ENCODE measurements around the gene MPPED1.

MPPED1 gene

DNA sequence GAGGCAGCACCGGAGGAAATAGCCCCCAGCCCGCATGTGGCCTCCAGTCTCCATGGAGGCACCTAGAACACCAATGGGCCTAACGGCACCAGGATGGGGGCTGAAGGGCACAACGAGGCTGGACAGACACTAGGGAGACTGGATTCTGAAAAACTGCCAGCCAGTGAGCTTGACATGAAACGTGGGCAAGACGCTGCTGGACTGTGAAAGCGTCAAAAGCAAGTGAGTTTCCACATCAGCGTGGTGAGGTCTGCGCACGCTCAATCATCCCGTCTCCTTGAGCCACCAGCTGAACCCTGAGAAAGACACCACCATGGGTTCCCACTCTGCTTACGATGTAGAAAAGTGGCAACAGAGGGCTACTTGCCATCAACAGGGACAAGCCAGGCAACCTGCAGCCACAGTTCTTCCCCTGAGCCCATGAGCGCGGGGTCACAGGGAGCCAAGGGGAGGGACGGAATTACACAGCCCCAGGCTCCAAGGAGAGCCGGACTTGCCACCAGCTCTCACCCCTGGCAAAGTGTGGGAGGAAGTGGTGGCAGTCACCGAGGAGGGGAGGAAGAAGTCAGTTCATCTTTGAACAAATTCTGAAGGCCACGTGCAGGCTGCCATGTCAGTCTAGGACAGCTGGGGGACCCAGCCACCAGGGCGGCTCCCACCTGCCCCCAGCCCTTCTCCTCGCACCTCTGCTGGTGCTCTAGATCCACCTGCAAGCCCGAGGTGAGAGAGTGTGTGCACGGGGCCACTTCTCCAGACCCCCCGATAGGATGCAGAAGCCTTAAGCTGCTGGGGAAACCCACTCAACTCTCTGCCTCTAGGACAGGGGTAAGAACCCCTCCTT is 131.1 kb downstream of the MPPED1 start:
- no peaks in the 10 kb centered on the region for H3K9me2 ChIP-seq (replicated peaks; ENCODE audit: insufficient read depth, low read length)
- no peak overlapping the region for H2AFZ ChIP-seq (ENCODE audit: low read depth, low read length, severe bottlenecking)
- H3K27ac ChIP-seq (ENCODE audit: low read depth, low read length), result no peak overlapping the region
- no peak overlapping the region for H3K4me3 ChIP-seq (ENCODE audit: insufficient read depth, low read length, poor library complexity, severe bottlenecking)
- H4K20me1 ChIP-seq (ENCODE audit: low read depth, low read length), result no peaks in the 10 kb centered on the region
- no peak for TF ChIP-seq EZH2phosphoT487 (conservative IDR thresholded peaks at IDR 0.05; ENCODE audit: low read length)
- TF ChIP-seq, protein P1, sequence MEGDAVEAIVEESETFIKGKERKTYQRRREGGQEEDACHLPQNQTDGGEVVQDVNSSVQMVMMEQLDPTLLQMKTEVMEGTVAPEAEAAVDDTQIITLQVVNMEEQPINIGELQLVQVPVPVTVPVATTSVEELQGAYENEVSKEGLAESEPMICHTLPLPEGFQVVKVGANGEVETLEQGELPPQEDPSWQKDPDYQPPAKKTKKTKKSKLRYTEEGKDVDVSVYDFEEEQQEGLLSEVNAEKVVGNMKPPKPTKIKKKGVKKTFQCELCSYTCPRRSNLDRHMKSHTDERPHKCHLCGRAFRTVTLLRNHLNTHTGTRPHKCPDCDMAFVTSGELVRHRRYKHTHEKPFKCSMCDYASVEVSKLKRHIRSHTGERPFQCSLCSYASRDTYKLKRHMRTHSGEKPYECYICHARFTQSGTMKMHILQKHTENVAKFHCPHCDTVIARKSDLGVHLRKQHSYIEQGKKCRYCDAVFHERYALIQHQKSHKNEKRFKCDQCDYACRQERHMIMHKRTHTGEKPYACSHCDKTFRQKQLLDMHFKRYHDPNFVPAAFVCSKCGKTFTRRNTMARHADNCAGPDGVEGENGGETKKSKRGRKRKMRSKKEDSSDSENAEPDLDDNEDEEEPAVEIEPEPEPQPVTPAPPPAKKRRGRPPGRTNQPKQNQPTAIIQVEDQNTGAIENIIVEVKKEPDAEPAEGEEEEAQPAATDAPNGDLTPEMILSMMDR (IDR thresholded peaks at IDR 0.05; ENCODE audit: insufficient read depth, low read length, poor library complexity, severe bottlenecking), result no peak
- no peaks in the 10 kb centered on the region for H3K79me2 ChIP-seq (ENCODE audit: insufficient read depth, low read length)
- H3F3A ChIP-seq (ENCODE audit: insufficient read depth), result no peaks in the 10 kb centered on the region
- no peaks in the 10 kb centered on the region for H3K36me3 ChIP-seq (ENCODE audit: low read length)
- no peak overlapping the region for H3K4me2 ChIP-seq (ENCODE audit: low read depth, low read length, poor library complexity, severe bottlenecking)
- no peaks in the 10 kb centered on the region for H3K27me3 ChIP-seq (ENCODE audit: low read length)
- H3K9me3 ChIP-seq (ENCODE audit: insufficient read depth, low read length), result no peaks in the 10 kb centered on the region
- H3K9ac ChIP-seq (ENCODE audit: low read length), result no peak overlapping the region

GRCh38 chr22:43543522-43544288 is 131.9 kb downstream of the MPPED1 start:
- Histone ChIP-seq H3K4me2 (ENCODE audit: low read depth, low read length, poor library complexity, severe bottlenecking) (no peak overlapping the region), H4K20me1 (ENCODE audit: low read depth, low read length) (no peaks in the 10 kb centered on the region), H3K9me2 (replicated peaks; ENCODE audit: insufficient read depth, low read length) (no peaks in the 10 kb centered on the region), H3K9me3 (ENCODE audit: insufficient read depth, low read length) (no peaks in the 10 kb centered on the region), H2AFZ (ENCODE audit: low read depth, low read length, severe bottlenecking) (no peak overlapping the region), H3K36me3 (ENCODE audit: low read length) (no peaks in the 10 kb centered on the region), H3K27me3 (ENCODE audit: low read length) (no peaks in the 10 kb centered on the region), H3K4me3 (ENCODE audit: insufficient read depth, low read length, poor library complexity, severe bottlenecking) (no peak overlapping the region), H3K9ac (ENCODE audit: low read length) (no peak overlapping the region), H3K27ac (ENCODE audit: low read depth, low read length) (no peak overlapping the region), H3F3A (ENCODE audit: insufficient read depth) (no peaks in the 10 kb centered on the region), H3K79me2 (ENCODE audit: insufficient read depth, low read length) (no peaks in the 10 kb centered on the region)
- no peak for TF ChIP-seq EZH2phosphoT487 (conservative IDR thresholded peaks at IDR 0.05; ENCODE audit: low read length)
- TF ChIP-seq, protein P1 (IDR thresholded peaks at IDR 0.05; ENCODE audit: insufficient read depth, low read length, poor library complexity, severe bottlenecking), result no peak

DNA sequence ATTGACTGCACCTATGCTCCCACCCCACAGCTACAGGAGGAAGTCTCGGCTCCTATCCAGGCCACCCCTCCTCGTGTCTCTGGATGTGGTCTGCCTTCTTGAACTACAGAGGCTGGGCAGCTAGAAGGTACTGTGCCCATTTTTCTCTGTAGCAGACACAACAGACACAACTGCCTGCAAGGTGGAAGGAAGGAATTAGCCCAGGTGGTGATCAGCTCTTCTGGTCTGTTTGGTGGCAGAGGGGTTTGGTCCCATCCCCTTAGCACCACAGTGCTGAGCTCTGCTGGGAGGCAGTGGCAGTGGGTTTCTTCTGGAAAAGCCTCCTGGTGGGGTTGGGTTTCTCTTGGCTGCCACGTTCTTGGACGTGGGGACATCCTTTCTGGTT is 132.5 kb downstream of the MPPED1 start:
- Histone ChIP-seq H4K20me1 (ENCODE audit: low read depth, low read length) (no peaks in the 10 kb centered on the region), H3K36me3 (ENCODE audit: low read length) (no peaks in the 10 kb centered on the region), H3K9ac (ENCODE audit: low read length) (no peak overlapping the region), H3F3A (ENCODE audit: insufficient read depth) (no peaks in the 10 kb centered on the region), H2AFZ (ENCODE audit: low read depth, low read length, severe bottlenecking) (no peak overlapping the region), H3K9me2 (replicated peaks; ENCODE audit: insufficient read depth, low read length) (no peaks in the 10 kb centered on the region), H3K4me2 (ENCODE audit: low read depth, low read length, poor library complexity, severe bottlenecking) (no peak overlapping the region), H3K27me3 (ENCODE audit: low read length) (no peaks in the 10 kb centered on the region), H3K9me3 (ENCODE audit: insufficient read depth, low read length) (no peaks in the 10 kb centered on the region), H3K79me2 (ENCODE audit: insufficient read depth, low read length) (no peaks in the 10 kb centered on the region), H3K27ac (ENCODE audit: low read depth, low read length) (no peak overlapping the region), H3K4me3 (ENCODE audit: insufficient read depth, low read length, poor library complexity, severe bottlenecking) (no peak overlapping the region)
- TF ChIP-seq, protein P1 (IDR thresholded peaks at IDR 0.05; ENCODE audit: insufficient read depth, low read length, poor library complexity, severe bottlenecking), result no peak
- TF ChIP-seq EZH2phosphoT487 (conservative IDR thresholded peaks at IDR 0.05; ENCODE audit: low read length), result no peak

Measured in SU-DHL-6 (cell line).